Urothelium cell line (cell line): ENCODE results near the gene HOXD9.

Experiments
- DNase-seq: peaks from one replicate; pipeline ENCODE4 v3.0.0; 2011; ENCODE audit warnings: low spot score, mixed read lengths
- FAIRE-seq: peaks from 2 replicates; lab custom pipeline; 2011; peaks lifted over from hg19 to GRCh38; lab: Jason Lieb, UNC

Gene HOXD9

DNA sequence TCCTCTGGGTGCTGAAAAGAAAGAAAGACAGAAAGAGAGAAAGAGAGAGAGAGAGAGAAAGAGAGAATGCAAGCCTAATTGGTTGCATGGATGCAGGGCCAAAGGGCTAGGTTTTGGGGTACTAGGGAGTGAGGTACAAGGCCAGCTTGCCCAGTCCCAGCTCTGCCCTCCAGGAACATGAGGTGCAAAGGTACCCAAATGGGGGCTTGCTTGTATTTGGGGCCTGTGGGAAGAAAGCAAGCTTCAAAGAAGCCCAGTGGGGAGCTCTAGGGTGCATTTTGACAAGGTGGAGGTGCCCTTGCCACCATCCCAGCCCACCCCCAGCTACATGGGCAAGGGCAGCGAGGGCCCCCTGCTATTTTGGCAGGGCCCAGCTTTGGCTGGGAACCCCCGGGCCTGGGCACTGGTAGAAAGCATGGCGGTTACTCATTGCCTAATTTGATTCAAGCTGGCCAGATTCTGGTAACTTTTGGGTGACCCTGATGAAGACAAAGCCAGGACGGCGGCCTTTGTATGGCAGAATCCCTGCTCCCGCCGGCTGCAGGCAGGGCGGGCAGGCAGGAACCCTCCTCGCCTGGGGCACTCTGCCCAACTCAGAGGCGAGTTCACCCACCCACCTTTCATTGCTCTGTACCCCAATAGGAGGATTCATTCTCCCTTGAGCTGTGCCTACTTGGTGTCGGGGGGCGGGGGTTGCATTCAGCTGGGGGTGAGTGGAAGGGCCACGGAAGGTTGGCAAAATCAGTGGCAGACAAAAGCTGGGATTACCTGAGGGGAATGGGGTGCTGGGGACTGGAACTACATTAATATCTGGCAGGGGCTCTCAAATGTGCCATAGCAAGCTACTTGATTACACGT lies 28.3 kb downstream of the HOXD9 start:
- no peak for FAIRE-seq

DNA sequence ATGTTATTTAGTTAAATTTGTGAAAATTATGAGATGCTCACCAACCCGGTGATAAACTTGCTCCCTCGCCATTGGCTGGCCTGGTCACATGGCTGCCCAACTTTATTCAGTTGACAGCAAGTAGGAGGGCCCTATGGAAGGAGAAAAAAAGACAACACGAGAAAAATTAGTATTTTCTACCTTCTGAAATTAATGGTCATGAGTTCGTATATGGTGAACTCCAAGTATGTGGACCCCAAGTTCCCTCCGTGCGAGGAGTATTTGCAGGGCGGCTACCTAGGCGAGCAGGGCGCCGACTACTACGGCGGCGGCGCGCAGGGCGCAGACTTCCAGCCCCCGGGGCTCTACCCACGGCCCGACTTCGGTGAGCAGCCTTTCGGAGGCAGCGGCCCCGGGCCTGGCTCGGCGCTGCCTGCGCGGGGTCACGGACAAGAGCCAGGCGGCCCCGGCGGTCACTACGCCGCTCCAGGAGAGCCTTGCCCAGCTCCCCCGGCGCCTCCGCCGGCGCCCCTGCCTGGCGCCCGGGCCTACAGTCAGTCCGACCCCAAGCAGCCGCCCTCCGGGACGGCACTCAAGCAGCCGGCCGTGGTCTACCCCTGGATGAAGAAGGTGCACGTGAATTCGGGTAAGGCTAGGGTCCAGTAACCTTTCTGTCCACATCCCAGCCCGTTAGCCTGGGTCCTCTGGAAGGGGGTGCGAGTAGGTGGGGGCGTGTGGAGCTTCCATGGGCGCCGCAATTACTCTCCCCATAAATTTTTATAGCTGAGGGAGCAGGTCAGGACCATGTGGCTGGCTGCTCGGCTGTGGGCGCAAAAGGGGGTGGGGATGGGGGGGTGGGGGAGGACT lies 29.1 kb downstream of the HOXD9 start, which contains the start of gene HOXD4:
TSS of gene HOXD4 (plus strand) at position 109 of the 846 bp plus-strand sequence. CDS start at position 193, 84 bp downstream.
- FAIRE-seq: no peak
- no peak for DNase-seq

More for the DNA sequence above, 28.3 kb downstream of the HOXD9 start:
- DNase-seq: no peak

DNA sequence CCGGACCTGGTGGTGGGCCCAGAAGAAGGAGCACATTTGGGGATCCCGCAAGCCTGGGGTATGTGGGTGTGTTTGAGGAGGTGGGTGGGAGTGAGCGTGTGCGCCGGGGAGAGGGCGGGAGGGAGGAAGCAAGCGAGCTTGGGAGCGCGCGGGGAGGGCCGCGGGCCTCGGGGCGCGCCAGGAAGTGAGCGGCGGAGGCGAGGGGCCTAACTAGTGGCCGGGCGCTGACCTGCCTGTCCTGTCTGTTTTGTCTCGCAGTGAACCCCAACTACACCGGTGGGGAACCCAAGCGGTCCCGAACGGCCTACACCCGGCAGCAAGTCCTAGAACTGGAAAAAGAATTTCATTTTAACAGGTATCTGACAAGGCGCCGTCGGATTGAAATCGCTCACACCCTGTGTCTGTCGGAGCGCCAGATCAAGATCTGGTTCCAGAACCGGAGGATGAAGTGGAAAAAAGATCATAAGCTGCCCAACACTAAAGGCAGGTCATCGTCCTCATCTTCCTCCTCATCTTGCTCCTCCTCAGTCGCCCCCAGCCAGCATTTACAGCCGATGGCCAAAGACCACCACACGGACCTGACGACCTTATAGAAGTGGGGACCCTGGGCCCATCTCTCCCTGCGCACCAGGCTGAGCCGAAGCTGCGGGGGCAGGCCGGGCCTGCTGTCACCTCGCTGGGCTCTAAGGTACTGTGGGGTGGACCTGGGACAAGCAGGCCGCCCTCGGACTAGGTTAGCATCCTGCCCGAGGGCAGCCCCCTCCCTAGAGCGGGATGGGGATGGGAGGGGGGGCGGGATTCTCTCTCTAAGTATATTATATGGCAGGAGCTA lies 30.0 kb downstream of the HOXD9 start:
- FAIRE-seq (no peak), DNase-seq (no peak)

DNA sequence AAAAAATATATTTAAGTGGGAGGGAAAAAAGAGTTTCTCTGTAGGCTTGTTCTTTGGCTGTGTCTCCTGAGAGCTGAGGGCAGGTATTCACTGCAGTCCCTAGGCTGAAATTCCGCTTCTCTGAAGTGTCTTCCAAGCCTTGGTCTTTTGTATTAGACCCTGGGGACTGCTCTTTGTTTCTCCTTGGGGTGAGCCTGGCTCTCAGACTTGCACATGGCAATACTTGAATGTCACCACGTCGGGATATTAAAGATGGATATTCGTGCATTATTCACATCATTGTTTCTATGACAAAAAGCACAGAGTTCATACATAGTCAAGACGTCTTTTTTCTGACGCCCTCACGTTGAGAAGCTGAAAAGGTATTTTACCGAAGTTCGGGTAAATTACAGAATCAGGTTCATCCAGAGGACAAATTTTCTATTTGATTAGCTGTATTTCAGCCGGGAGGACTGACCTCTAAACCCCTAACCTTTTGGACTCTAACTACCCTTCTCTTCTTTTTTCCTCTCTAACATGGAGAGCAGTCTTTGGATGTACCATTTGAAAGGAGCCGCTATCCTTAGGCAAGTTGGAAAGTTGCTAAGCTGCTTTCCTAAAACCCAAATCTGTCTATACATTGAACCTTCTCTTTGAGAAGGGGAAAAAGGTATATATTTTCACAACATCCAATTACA lies 32.2 kb downstream of the HOXD9 start:
- FAIRE-seq (no peak), DNase-seq (no peak)

DNA sequence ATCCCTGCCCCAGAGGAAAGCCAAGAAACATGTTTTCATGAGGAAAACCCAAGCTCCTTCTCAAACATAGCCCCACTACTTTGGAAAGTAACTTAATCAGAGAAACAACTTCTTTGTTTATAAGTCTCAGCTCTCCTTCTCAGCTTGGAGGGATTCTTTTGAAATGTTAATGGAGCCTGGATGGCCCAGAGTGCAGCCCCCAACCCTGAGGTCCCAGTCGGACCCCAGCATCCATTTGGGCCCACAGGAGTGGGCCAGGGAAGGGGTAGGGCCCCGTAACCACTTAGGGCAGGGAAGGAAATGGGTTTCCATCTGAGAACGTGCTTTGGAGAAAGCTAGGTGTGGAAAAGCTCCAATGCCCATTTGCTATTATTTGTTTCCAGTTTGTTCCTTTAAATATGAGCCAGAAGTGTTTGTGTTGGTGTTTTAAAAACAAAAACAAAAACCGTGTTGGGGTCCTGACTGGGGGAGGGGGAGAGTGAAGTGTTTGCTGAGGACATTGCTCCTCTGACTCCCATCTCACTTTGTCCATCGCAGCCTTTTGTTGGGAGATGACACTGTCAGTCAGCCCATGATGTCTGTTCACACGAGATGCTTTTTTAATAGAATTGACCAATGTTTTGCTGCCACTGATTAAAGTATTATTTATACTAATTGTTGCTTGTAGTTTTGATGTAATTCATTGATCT lies 33.0 kb downstream of the HOXD9 start:
- DNase-seq (no peak), FAIRE-seq (no peak)

DNA sequence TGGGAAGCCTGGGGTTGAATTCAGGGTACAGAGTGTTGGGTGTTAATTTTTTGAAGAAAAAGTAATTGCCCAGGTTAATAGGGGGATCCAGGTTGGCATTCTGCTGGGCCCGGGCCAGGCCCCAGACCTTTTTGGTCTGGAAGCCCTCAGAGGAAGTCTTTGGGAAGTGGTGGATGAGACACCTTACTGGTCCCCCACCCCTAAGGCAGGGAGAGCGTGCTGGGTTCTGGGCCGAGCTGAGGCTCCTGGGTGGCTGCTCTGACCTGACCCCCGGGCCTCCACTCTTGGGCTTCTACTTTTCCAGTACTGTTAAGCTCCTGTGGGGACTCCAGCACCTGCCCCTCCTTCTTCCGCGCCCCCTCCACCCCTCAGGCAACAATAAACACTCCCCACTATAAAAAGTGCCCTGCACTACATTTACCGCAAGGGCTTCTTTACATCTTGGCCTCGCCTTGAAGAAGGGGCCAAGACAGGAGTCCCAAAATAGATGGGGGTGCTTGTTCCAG lies 33.8 kb downstream of the HOXD9 start:
- no peak for DNase-seq
- no peak for FAIRE-seq

DNA sequence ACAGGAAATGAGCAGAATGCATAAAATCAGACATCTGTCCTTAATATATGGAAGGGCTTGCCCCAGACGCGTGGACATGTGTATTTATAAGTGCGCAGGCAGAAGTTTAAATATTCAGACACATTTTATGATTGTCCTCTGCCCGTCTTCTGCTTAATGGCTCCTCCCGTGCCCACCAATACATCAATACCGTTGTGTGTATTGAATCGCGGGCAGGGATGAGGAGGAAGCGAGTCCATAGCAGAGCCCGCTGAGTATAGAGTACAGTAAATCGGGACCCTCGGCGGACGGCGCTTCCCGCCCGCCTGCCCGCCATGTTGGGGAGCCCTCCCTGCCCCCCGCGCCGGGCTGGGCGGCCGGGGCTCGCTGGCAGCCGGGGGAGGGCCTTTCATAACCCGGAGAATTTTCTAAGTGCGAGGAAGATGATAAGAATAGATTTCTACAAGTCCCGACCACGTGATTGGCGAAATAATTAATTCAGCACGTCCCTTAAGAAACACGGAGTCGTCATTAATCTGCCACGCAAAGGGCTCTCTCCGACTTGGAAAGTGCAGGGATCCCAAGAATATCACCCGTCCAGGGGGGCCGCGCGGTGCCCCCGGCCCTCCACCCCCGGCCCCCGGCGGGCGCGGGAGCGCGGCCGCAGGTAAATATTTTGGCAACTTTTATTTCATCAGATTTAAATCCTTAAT lies 34.4 kb downstream of the HOXD9 start, which contains the start of gene HOXD3:
TSS of gene HOXD3 (plus strand) at position 501 of the 692 bp plus-strand sequence. CDS start 11,808 bp downstream, outside the sequence.
- no peak for DNase-seq
- no peak for FAIRE-seq

DNA sequence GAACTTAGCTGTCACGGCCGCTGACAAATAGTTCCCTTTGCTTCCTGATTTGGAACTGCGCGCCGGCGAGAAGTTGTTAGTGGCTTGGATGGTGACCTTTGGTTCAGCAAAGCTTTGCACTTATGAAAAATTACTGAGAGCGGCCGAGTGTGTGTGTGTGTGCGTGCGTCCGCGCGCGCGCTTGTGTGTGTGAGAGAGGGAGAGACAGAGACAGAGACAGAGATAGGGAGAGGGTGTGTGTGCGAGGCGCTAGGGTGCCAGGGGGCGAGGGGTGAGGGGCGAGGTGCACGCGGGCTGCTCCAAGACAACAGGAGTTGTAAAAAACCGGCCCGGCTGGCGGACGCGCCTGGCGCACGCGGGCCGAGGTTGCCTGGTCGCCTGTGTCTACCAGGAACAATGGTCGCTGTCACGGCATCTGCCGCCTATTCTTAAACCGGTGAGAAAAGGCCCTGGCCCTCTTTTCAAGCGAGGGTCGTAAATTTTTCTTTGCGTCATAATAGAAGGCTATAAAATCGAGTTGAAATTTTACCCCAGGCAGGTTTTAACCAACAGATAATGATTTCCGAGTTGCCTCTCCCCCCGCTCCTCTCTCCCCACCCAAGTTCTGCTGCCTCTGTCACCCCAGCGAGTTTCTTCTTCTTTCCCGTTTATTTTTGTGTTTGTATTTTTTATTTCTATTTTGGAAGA lies 35.1 kb downstream of the HOXD9 start:
- no peak for FAIRE-seq
- no peak for DNase-seq

DNA sequence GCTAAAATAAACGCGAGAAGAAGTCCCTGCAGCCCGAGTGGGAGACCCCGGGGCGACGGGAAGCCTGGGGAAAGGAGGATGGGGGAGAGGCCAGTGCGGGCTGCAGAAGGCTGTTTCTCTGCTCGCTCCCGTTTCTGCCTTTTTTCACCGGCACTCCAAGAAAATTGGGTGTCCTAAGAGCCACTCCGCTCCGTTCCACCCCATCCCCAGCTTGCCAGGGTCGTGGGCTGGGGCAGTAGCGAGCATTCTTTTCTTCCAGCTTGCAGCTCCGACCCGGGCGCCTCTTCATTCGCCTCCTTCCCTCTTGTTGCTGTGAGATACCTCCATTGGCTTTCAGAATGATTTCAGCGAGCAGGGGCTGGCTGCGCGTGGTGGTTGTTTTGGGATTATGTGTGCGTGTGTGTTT lies 35.7 kb downstream of the HOXD9 start:
- DNase-seq (no peak), FAIRE-seq (no peak)

DNA sequence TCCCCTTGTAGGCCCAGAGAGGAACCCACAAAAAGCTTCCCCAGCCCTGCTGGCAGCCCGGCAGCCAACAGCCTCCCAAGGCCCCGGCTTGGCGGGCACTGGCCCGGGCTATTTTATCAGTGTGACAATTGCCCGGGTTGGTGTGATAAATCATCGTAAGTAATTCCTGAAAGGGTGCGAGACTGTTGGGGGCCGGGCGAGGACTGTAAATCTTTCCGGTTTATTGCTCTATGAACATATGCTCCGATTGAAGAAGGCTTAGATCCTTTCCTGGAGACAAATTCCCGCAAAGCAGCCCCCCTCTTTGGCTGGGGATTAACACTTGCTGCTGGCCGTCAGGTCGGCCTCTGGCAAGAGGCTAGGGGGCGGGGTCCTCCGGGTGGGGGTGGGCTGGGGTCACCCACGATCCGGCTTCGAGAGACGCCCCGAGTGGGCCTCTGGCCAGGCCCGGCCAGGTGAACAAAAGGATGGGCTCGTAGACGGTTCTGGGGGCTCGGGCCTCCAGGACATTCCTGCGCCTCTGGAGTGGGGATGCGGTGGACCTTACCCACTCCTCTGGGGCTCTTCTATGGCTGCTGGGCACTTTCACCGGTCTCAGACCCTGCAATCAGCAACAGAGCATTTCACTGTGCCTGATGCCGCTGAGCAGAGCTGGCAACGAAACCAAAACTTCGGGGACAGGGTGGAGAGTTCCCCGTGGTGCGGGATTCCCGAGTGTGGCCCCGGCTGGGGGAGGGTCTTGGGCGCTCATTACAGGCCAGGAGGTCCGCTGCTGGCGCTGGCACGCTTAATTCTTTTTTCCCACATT lies 36.5 kb downstream of the HOXD9 start:
- FAIRE-seq (no peak), DNase-seq (no peak)

DNA sequence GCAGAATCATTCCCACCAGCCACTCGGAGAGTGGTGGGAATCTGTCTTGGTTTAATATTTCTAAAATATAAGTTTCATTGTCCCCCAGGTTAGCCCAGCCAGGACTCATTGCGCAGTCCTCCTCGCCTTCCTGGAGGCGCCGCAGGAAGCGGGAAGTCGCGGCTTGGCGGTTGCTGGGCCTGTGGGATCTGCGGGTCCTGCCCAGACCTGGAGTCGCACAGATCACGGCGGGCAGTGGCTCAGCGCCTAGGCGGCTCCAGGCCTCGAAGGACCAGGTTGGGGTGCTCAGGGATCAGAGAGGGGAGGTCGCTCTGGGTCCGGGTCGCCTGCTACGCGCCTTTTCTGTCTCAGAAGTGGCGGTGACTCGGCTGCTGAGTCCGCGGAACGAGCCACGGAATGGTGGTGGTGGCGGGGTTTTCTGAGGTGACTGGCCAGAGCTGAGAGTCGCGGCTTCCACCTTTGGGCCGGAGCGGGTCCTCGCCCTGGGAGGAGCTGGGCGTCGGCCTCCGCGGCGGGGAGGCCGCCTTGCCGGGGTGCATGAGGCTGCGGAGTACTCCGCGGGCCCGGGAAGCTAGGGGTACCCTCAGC lies 37.2 kb downstream of the HOXD9 start:
- FAIRE-seq: no peak

DNA sequence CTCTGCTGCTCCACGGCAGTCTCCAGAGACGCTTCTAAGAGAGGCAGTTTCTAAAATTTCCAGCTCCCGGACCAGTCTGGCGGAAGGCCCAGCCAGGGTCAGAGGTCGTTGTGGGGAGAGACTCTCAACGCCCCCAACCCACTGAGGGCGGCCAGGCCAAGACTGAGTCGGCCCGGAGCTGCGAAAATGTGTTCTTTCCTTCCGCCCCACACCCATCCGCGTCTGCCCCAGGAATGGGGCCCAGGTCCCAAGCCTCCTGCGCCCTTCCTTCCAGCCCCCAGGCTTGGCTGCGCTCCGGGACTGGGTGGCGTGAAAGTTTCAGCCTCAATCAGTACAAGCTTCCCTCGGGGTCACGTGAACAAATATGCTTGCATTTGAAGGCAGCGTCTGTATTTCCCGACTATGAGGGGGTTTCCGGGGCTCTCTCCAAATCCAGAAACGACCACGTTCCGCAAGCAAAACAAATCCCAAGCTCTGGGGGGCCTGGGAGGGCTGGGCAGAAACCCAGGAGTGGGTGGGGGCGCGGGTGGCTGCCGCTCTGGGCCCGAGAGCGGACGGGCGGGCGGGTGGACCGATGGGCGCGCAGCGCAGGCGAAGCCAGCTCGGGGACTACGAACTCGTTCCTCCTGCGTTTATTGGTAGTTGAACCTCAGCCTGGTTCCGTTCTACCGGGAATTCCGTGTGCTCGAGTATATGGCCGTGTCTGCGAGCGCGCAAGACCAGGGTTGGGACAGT lies 37.9 kb downstream of the HOXD9 start:
- DNase-seq: no peak
- FAIRE-seq: no peak

More for the DNA sequence above, 37.2 kb downstream of the HOXD9 start:
- DNase-seq: no peak

DNA sequence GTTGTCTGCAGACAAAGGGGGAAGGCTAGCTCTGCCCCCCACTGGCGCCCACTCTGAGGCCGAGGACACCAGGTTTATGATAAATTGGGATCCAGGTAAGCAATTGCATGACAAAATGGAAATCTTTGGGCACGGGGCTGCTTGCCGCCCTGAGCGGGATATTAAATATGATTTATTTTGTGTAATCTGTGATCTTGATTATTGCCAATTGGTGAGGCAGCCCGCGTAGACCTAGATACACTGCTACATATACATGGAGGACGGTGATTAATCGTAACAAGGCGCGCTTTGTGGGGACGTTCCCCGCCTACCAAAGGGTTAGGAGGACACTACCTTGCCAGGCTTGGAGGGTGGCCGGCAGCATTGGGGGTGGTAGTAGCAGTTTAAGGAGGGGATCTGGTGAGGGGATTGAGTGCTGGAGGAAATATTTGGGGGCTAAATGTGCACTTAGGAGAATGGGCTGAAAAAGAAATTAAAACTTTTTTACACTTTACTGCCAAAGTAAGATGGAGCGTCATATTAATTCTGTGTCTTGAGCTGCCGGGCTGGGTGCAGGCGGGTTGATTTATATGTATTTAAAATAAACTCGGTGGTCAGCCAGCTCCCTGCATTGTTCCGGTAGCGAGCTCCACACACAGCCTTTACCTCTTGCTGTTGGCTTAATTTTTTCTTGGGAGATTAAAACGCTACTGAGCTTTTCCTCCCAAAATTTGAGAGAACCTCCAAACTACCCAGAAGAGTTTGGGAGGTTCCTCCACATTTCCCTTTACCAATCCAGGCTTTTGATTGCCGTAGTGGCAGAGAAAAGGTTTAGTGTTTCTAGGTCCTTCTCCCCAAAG lies 38.7 kb downstream of the HOXD9 start:
- no peak for FAIRE-seq

DNA sequence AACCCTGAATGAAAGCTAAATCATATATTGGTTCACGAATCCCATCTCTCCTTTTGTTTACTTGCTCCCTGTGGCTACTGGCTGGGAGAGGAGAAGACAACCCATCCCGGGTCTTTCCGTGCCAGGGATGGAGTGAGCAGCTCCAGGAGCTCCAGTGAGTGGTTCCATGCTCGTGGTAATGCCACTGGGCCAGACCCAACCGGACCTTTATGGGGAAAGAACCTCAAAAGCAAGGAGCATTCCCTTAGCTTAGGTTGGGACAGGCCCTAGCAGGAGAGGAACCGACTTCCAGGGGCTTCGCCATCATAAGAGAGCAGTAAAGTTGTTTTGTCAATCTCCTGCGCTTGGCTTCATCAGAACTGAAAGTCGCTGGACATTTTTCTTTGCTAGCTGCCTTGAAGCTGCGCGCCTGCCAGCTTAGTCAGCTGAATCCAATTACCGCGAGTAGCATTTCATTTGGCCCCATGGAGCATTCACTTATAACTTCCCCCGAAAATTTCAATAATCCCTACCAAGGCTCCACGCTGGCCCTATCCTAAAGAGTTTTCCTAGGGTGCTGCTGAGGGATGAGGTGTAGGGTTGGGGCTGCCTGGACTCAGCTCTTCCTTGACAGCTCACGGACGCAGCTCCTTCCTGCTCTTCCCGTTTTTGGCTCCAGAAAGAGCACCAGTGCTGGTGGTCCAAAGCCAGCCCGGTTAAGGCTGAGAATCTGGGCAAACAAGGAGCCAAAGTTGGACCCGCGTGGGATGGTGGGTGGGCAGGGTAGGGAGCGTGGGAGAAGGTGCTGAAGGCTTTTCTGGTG lies 39.5 kb downstream of the HOXD9 start:
- no peak for FAIRE-seq
- DNase-seq: no peak

More for the DNA sequence above, 38.7 kb downstream of the HOXD9 start:
- DNase-seq: no peak
